ENCODE results near the gene FBXL20. TPM values are rescaled to one million over a fixed set of nuclear protein-coding genes. Genes with fewer than 3 reads are reported as not detected.
"Not testable (repeated sequence)": the region's sequence is repeated elsewhere in the genome, so short reads cannot be mapped to it uniquely, and the experiment has no call there.

Gene FBXL20
- total RNA-seq, 1 experiment from 2014 or later = 10.9 TPM

DNA sequence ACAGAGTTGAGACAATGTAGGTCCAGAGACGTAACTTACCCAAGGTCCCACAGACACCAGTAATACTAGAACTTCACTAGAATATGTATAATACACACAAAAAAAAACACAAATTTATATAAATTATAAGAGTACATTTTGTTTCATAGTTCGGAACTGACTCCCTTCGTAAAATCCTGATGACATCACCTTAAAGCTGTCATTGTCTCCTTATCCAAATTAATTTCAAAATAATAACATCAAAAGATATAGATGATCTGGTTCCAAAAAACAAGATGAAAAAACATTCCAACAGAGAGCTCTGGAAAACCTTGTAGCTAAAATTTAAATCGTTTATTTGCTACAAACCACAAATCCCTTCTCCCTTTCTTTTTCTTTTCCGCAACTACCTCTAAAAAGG lies 10.0 kb downstream of the FBXL20 start:
- no peak for DNase-seq (ENCODE audit: extremely low read depth, low read depth)

DNA sequence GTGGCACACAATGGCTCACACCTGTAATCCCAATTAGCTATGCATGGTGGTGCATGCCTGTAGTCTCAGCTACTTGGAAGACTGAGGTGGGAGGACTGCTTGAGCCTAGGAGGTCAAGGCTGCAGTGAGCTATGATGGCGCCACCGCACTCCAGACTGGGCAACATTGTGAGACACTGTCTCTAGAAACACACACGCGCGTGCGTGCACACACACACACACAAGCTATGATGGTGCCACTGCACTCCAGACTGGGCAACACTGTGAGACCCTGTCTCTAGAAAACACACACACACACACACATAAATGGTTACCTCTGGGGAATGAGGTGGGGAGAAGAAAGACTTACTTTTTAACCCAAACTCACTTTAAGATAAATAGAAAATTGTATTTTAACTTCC lies 16.4 kb downstream of the FBXL20 start:
- no peak for DNase-seq (ENCODE audit: extremely low read depth, low read depth)

DNA sequence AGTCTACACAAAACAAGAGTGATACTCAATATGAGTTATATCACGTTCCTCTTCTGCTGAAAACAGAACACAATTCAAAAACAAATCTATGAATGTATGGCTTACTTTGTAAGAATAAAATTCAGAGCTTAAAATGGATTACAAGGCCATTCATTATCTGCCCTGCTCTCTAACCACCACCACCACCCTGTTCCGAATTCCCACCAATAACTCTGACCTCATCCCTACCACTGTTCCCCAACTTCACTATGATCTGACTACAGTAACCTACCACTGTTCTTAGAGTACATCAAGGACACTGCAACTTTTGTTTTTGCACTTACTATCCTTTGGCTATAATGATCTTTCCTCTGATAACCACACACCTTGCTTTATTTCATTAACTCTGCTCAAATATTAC lies 21.3 kb downstream of the FBXL20 start:
- no peak for DNase-seq (ENCODE audit: extremely low read depth, low read depth)

DNA sequence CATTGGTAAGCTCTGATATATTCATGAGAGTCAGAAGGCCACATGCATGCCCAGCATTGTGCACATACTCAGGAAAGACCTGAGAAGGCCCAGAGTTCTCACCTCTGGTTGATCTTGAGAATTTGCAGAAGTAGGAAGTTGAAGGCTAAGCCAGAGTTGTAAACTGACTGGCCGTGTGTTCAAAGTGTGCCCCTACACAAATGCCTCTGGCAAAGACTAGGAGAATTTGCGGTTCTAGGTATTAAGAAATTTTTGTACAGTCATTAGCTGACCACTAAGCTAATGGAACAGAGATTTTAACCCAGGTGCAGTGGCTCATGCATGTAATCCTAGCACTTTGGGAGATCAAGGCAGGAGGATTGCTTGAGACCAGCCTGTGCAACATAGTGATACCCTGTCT lies 25.0 kb downstream of the FBXL20 start:
- no peak for DNase-seq (ENCODE audit: extremely low read depth, low read depth)

DNA sequence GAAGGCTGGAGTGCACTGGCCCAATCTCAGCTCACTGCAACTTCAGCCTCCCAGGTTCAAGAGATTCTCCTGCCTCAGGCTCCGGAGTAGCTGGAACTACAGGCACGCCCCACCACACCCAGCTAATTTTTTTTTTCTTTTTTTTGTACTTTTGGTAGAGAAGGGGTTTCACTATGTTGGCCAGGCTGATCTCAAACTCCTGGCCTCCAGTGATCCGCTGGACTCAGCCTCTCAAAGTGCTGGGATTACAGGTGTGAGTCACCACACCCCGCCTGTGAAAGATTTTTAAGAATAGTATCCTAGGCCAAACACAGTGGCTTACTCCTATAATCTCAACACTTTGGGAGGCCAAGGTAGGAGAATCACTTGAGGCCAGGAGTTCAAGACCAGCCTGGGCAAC lies 33.6 kb downstream of the FBXL20 start:
- not testable (repeated sequence) for DNase-seq (ENCODE audit: extremely low read depth, low read depth)

DNA sequence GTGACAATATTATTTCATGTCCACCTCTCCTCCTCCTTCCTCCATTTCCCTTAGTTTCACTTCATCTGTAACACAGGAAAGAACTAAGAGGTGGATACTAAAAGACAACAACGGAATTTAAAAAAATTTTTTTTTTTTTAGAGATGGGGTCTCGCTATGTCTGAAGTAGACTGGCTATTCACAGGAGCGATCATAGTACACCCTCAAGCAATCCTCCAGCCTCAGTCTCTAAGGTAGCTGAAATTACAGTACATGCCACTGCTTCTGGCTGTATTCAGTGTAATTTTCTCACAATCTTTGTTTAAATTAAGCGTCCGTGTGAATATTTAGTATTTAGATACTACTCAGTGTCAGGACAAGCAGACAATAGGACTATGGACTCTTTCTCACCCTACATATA lies 35.6 kb downstream of the FBXL20 start:
- DNase-seq (ENCODE audit: extremely low read depth, low read depth) = no peak

DNA sequence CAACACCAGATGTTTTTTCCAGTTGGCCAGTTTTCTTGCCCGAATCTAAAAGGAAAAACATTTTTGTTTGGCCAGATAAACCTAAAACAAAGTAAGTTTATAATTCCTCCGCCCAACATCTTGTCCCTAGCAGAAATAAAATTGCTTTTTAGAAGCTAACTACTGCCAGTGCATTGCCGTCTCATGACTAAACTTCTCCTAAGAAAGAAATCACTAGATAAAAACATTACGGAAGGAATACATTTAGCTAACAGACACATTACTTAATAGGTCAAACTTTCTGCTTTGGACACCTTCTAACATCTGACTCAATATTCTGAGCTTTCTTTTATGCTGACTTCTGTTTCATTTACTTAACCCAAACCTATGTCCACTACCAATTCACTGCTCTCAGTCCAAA lies 36.2 kb downstream of the FBXL20 start:
- no peak for DNase-seq (ENCODE audit: extremely low read depth, low read depth)

DNA sequence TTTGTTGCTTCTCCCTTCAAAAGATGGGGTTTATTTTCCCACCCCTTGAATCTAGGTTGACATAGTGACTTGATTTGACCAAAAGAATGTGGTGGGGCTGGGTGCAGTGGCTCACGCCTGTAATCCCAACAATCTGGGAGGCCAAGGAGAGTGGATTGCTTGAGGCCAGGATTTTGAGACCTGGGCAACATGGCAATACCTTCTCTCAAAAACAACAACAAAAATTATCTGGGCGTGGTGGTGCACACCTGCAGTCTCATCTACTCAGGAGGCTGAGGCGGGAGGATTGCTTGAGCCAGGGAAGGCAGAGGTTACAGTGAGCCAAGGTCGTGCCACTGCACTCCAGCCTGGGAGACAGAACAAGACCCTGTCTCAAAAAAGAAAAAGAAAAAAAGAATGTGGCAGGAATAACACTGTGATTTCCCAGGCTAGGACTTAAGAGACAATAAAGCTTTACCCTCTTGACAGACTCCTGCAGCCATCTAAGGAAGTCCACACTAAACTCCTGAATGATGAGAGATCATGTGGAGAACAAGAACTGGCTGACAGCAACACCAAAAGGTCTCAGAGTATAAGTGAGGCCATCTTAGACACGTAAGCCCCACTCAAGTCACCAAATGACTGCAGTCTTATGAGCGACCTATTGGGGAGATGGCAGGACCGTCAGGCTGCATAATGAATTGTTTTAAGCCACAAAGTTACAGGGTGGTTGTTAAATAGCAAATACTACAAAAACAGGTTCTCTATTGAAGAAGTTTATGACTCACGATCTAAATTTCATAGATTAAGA lies 37.0 kb downstream of the FBXL20 start:
- no peak for DNase-seq (ENCODE audit: extremely low read depth, low read depth)

DNA sequence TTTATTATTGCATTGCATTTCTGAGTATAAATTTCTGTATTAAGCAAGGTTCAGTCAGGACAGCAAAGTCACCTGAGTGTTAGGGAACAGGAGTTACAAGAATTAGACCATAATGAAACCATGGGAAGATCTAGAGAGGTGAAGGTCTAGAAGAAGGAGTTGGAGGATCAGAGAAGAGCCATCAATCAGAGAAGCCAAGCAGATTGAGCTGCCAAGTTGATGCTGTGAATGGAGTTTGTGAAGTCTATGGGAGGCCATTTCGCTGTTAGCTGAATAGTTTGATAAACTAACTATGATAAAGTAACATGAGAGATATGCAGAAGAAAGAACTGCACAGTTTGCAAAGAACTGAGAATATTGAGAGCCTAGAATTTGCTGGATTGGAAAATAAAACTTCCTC lies 40.4 kb downstream of the FBXL20 start:
- no peak for DNase-seq (ENCODE audit: extremely low read depth, low read depth)

DNA sequence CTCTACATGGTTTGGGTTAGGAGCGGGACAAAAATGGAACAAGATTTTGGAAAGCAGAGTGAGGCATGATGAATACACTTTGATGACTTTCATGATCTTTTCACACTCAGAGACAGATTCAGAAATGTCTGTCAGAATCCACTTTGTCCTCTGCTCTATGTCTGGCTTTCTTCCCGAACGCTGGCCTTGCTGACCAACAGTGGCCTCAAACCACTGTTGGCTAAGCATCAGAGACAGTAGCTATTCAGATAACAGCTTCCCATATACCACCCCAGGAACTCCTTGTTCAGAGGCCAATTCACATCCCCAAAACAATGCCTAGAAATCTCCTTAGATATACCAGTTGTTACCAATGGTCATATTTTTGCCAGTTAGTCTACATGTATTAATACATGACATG lies 40.9 kb downstream of the FBXL20 start:
- no peak for DNase-seq (ENCODE audit: extremely low read depth, low read depth)

DNA sequence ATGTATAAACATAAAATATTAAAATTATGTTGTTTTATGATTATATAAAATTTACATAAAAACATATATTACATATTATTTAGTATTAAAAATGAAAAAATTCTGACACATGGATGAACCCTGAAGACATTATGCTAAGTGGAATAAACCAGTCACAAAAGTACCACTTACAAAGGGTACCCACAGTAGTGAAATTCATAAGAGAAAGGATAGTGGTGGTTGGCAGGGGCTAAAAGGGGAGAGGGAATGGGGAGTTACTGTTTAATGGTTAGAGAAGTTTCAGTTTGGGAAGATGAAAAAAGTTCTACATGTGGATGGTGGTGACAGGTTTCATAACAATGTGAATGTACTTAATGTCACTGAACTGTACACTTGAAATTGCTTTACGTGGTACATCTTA lies 41.4 kb downstream of the FBXL20 start:
- no peak for DNase-seq (ENCODE audit: extremely low read depth, low read depth)

DNA sequence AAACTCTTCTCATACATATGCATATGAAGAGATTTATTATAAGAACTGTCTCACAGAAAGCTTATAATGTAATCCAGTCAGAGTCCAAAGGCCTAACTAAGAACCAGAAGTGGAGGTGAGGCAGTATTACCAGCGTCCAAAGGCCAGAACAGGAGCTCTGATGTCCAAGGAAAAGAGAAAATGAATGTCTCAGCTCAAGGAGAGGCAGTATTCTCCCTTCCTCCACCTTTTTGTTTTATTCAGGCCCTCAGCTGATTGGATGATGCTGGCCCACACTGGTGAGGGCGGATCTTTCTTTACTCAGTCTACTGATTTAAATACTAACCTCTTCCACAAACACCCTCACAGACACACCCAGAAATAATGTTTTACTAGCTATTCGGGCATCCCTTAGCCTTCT lies 43.4 kb downstream of the FBXL20 start:
- DNase-seq (ENCODE audit: extremely low read depth, low read depth) = no peak

DNA sequence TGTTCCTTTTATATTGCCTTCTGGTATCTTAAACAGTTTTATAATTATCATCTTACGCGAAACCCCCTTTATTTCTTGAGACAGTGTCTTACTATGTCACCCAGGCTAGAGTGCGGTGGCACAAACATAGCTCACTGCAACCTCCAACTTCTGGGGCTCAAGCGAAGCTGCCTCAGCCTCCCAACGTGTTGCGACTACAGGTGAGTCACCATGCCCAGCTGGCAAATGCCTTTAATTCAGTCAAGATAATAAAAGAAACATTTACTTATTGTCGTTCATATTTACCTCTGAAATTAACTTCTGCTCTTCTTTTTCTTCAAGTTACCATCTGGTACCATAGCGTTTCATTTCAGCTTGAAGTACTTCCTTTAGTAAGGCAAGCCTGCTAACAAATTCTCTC lies 43.9 kb downstream of the FBXL20 start:
- no peak for DNase-seq (ENCODE audit: extremely low read depth, low read depth)

DNA sequence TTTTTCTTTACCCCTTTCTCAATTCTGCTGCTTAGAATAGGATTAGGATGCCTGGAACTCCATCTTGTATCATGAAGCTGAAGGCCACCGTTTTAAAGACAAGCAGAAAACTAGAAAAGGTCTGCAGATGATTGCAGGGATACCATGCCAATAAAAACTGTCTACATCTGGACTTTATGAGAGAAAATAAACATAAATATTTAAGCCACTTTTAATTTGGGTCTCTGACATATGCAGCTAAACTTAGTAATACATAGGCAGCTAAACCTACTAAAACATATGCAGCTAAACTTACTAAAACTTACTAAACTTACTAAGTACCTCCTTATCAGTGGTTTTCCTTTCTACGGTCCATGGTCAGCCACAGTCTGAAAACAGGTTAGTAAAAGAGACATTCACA lies 48.4 kb downstream of the FBXL20 start:
- no peak for DNase-seq (ENCODE audit: extremely low read depth, low read depth)

DNA sequence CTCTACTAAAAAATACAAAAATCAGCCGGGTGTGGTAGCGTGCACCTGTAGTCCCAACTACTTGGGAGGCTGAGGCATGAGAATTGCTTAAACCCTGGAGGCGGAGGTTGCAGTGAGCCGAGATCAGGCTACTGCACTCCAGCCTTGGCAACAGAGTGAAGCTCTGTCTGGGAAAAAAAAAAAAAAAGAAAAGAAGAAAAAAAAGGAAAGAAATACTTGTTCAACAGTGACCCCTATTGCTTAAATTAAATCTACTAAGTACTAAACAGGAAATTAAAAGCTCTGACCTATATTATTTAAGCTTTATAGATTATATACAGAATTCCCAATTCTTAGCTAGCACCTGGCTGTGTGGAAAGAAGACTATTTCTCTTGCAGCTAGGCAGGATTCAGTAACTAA lies 48.9 kb downstream of the FBXL20 start:
- DNase-seq (ENCODE audit: extremely low read depth, low read depth) = no peak

DNA sequence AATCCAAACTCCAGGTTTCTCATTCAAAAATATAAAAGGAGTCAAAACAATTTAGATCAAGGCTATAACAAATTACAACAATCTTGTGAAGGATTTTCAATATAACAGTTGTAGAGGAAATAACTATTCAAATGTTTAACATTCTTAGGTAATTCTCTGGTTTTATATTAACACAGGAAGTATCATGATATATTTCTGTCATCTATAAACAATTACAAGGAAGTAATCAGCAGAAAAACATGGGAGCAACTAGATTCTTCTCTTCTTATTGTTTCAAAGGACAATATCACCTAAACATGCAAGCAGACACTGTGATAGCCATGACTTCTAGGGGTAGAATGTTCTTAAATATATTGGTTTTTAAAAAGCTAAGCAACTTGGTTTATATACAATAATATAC lies 49.9 kb downstream of the FBXL20 start:
- no peak for DNase-seq (ENCODE audit: extremely low read depth, low read depth)

DNA sequence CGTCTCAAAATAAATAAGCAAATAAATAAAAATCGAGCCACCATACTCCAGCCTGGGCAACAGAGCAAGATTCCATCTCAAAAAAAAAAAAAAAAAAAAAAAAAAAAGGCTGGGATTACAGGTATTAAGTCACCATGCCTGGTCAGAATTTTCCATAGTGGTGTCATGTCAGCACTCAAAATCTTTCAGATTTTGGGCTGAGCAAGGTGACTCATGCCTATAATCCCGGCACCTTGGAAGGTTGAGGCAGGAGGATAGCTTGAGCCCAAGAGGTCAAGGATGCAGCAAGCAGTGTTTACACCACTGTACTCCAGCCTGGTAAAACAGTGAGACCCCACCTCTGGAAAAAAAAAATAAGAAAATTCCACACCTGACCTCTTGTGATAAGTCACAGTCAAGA lies 52.2 kb downstream of the FBXL20 start:
- DNase-seq (ENCODE audit: extremely low read depth, low read depth) = no peak

DNA sequence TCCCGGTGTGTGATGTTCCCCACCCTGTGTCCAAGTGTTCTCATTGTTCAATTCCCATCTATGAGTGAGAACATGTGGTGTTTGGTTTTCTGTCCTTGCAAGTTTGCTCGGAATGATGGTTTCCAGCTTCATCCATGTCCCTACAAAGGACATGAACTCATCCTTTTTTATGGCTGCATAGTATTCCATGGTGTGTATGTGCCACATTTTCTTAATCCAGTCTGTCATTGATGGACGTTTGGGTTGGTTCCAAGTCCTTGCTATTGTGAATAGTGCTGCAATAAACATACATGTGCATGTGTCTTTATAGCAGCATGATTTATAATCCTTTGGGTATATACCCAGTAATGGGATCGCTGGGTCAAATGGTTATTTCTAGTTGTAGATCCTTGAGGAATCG lies 54.6 kb downstream of the FBXL20 start:
- not testable (repeated sequence) for DNase-seq (ENCODE audit: extremely low read depth, low read depth)

DNA sequence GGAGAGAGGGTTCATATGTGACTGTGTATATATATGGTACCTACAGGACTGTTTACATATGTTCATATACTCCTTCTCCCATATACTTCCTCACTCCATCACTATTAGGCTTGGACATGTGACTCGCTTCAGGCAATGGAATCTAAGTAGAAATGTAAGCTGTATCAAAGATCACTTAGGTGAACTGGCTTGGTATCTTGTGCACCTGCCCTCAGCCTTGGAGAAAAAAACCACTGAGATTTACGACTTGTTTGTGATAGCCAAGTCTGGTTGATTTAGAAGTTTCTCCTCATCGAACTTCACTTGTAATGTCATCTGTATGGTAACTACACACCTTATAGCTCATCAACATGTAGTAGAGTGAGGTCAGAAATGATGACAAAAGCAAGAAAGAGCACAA lies 59.9 kb downstream of the FBXL20 start:
- DNase-seq (ENCODE audit: extremely low read depth, low read depth) = no peak

DNA sequence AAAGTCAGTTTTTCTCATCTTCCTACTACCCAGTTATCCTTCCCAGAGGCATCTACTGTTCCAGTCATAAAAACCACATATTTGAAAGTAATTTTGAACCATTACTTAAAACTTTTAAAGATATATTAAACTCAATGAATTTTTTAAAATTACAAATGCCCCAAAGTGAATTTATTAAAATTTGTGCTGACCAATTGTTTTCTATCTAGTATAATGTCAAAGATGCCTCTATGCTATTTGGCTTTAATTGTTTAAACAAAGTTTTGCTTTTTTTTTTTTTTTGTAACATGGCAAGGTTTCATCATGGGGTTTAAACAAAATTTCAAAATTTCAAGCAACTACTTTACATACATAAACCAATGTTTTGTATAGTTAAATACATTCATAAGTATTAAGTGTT lies 60.7 kb downstream of the FBXL20 start:
- DNase-seq (ENCODE audit: extremely low read depth, low read depth) = no peak

DNA sequence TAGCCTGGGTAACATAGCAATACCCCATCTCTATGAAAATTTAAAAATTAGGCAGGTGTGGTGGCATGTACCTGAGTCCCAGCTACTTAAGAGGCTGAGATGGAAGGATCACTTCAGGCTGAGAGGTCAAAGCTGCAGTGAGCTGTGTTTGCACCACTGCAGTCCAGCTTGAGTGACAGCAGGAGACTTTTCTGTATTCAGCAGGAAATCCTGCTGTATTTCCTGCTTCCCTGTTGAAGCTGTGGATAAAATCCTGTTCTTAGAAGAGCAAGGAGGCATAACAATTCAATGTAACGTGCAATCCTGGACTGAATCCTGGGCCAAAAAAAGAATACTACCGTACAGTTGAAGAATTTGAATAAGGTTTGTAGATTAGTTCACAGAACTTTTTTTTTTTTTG lies 62.2 kb downstream of the FBXL20 start:
- DNase-seq (ENCODE audit: extremely low read depth, low read depth) = no peak

DNA sequence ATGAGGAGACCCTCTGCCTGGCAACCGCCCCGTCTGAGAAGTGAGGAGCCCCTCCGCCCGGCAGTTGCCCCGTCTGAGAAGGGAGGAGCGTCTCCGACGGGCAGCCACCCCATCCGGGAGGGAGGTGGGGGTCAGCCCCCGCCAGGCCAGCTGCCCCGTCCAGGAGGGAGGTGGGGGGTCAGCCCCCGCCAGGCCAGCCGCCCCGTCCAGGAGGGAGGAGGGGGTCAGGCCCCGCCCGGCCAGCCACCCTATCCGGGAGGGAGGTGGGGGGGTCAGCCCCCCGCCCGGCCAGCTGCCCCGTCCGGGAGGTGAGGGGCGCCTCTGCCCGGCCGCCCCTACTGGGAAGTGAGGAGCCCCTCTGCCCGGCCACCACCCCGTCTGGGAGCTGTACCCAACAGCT lies 63.8 kb downstream of the FBXL20 start:
- not testable (repeated sequence) for DNase-seq (ENCODE audit: extremely low read depth, low read depth)

DNA sequence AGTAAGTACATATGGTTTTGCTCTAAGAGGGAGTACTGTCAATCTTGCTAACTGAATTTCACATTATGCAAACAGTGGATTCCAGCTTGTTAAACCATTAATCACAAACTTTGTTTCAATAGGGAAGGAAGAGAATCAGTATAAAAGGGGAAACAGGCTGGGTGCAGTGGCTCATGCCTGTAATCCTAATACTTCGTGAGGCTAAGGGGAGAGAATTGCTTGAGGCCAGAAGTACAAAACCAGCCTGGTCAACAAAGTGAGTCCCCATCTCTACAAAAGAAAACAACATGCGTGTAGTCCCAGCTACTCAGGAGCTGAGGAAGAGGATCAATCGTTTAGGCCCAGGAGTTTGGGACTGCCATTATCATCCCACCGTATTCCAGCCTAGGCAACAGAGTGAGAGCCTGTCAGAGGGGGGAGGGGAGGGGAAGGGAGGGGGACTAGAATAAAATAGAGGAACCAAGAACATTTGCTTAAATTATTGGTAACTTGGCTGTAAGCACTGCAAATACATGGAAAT lies 65.7 kb downstream of the FBXL20 start:
- DNase-seq (ENCODE audit: extremely low read depth, low read depth) = no peak

Data from NCI-H460 (cell line).